HL-60 (cell line): ENCODE results near the gene SLAMF6.
A peak's percentile ranks its signal among the peaks of the same experiment; 100 is the strongest.

ENCODE experiments used
- DNase-seq, 2 experiments: peaks; one replicate each; pipeline ENCODE4 v3.0.0-alpha.2; 2010 to 2020; ENCODE audit warnings: low read depth in 1 of 2, low spot score in 1 of 2
- H3K27ac ChIP-seq: fragments of 250-450 bp; sonication (Bioruptor Pico); replicated peaks from 2 replicates; pipeline ENCODE4 v1.5.1; 2020; ENCODE audit warnings: mild to moderate bottlenecking, moderate library complexity
- H3K27me3 ChIP-seq: fragments of 250-450 bp; sonication (Bioruptor Pico); 2 replicates; pipeline ENCODE4 v1.5.1; 2021; ENCODE audit warnings: mild to moderate bottlenecking, moderate library complexity; ENCODE audit not compliant: insufficient read depth, poor library complexity, severe bottlenecking
- H3K4me3 ChIP-seq: replicated peaks from 2 replicates; pipeline ENCODE4 v1.5.1; 2011; ENCODE audit warnings: mild to moderate bottlenecking, control low read depth, low read length; ENCODE audit not compliant: insufficient read depth
- GABPA ChIP-seq: IDR thresholded peaks from 2 replicates; pipeline ENCODE4 v1.6.1; 2012; ENCODE audit warnings: low read depth
- POLR2AphosphoS5 ChIP-seq: IDR thresholded peaks from 2 replicates; pipeline ENCODE4 v1.6.1; 2012; ENCODE audit warnings: low read depth
- REST ChIP-seq: IDR thresholded peaks from 2 replicates; pipeline ENCODE4 v1.6.1; 2012; ENCODE audit warnings: low read depth; ENCODE audit not compliant: insufficient replicate concordance
- SPI1 ChIP-seq: IDR thresholded peaks from 2 replicates; pipeline ENCODE4 v1.6.1; 2012; ENCODE audit warnings: low read depth, mild to moderate bottlenecking, borderline replicate concordance
- TF ChIP-seq, protein P1 (sequence below): IDR thresholded peaks from one replicate; pipeline ENCODE4 v1.5.1; 2011; ENCODE audit warnings: low read length, control low read depth, inconsistent platforms; ENCODE audit not compliant: insufficient read depth

Gene SLAMF6

GRCh38 chr1:160552425-160552824 lies 29.4 kb upstream of the SLAMF6 start:
- TF ChIP-seq GABPA (no peak), SPI1 (no peak), POLR2AphosphoS5 (no peak), REST (no peak)
- TF ChIP-seq, protein P1, sequence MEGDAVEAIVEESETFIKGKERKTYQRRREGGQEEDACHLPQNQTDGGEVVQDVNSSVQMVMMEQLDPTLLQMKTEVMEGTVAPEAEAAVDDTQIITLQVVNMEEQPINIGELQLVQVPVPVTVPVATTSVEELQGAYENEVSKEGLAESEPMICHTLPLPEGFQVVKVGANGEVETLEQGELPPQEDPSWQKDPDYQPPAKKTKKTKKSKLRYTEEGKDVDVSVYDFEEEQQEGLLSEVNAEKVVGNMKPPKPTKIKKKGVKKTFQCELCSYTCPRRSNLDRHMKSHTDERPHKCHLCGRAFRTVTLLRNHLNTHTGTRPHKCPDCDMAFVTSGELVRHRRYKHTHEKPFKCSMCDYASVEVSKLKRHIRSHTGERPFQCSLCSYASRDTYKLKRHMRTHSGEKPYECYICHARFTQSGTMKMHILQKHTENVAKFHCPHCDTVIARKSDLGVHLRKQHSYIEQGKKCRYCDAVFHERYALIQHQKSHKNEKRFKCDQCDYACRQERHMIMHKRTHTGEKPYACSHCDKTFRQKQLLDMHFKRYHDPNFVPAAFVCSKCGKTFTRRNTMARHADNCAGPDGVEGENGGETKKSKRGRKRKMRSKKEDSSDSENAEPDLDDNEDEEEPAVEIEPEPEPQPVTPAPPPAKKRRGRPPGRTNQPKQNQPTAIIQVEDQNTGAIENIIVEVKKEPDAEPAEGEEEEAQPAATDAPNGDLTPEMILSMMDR = no peak
- DNase-seq = no peak
- H3K27ac ChIP-seq = no peak overlapping the region
- no peaks in the 10 kb centered on the region for H3K27me3 ChIP-seq
- no peak overlapping the region for H3K4me3 ChIP-seq

- TF ChIP-seq POLR2AphosphoS5 (no peak), GABPA (no peak), REST (no peak), SPI1 (no peak)
- TF ChIP-seq, protein P1 = no peak
- H3K27me3 ChIP-seq = no peaks in the 10 kb centered on the region
- H3K27ac ChIP-seq = no peak overlapping the region
- peak in 1 of 2 experiments; percentile 27 for DNase-seq
- no peak overlapping the region for H3K4me3 ChIP-seq
Measured at GRCh38 chr1:160550572-160551034, 27.5 kb upstream of the SLAMF6 start.

DNA sequence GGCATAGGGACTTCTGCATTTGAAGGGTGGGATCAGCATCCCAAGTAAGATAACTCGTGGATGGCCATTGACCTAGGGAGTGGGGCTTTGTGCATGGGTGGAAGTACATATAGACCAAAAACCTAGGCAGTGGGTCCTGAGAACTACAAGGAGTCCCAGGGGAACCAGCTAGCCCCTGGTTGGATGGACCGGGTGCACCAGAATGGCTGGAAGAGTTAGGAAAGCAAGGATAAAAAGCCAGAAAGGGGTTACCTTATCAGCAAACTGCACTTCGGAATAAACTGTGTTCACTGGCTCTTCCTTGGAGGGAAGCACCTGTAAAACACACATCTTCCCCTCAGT lies 26.6 kb upstream of the SLAMF6 start:
- Histone ChIP-seq H3K4me3 (no peak overlapping the region), H3K27ac (no peak overlapping the region), H3K27me3 (no peaks in the 10 kb centered on the region)
- DNase-seq = no peak
- TF ChIP-seq GABPA (no peak), REST (no peak), POLR2AphosphoS5 (no peak), SPI1 (no peak)
- TF ChIP-seq, protein P1 = no peak
